Stimulated activated naive CD8-positive, alpha-beta T cell treated with anti-CD3 and anti-CD28 coated beads, Interleukin-15, amount 100 ng/mL, for 72 hours (primary cell): ENCODE measurements around the gene NABP2.

Source experiments
- ATAC-seq: fragments of 150-1000 bp; cut with Tn5 transposase; 2 replicates; pipeline ENCODE4 v1.10.0; 2021; ENCODE audit warnings: mild to moderate bottlenecking, moderate library complexity
- DNase-seq, 2 donors: peaks; one replicate each; pipeline ENCODE4 v3.0.0; 2021 to 2022
- H3K27ac Mint-ChIP-seq, 2 donors: one replicate each; pipeline ENCODE4 v1.8.0; 2022; ENCODE audit warnings: mild to moderate bottlenecking in 2 of 2, mixed read lengths in 2 of 2, moderate library complexity in 2 of 2
- H3K27me3 Mint-ChIP-seq: one replicate; pipeline ENCODE4 v1.8.0; 2022; ENCODE audit warnings: mixed read lengths
- H3K4me1 Mint-ChIP-seq: one replicate; pipeline ENCODE4 v1.8.0; 2022; ENCODE audit warnings: mild to moderate bottlenecking, mixed read lengths
- H3K4me3 Mint-ChIP-seq, 2 donors: one replicate each; pipeline ENCODE4 v1.8.0; 2022; ENCODE audit warnings: mild to moderate bottlenecking in 2 of 2, mixed read lengths in 2 of 2, moderate library complexity in 1 of 2
- H3K9me3 Mint-ChIP-seq, 2 donors: one replicate each; pipeline ENCODE4 v1.8.0; 2022; ENCODE audit warnings: mixed read lengths in 2 of 2

The NABP2 gene

GRCh38 chr12:56202838-56203237 lies 21.3 kb upstream of the NABP2 start:
- Mint-ChIP-seq H3K9me3 (no peaks in the 10 kb centered on the region), H3K27ac (no peak overlapping the region), H3K4me1 (no peaks in the 10 kb centered on the region), H3K27me3 (no peaks in the 10 kb centered on the region), H3K4me3 (no peak overlapping the region)
- no peak for ATAC-seq
- no peak for DNase-seq

- Mint-ChIP-seq H3K27me3 (no peaks in the 10 kb centered on the region), H3K4me1 (no peaks in the 10 kb centered on the region), H3K27ac (no peak overlapping the region), H3K4me3 (no peak overlapping the region), H3K9me3 (no peaks in the 10 kb centered on the region)
- DNase-seq (no peak), ATAC-seq (no peak)
These were observed 19.9 kb upstream of the NABP2 start for GRCh38 chr12:56204275-56204674.

- ATAC-seq (peak; percentile 64), DNase-seq (no peak)
- no peaks in the 10 kb centered on the region for H3K27me3 Mint-ChIP-seq
- no peaks in the 10 kb centered on the region for H3K4me1 Mint-ChIP-seq
- no peaks in the 10 kb centered on the region for H3K9me3 Mint-ChIP-seq
- H3K4me3 Mint-ChIP-seq = no peak overlapping the region
- peak overlapping the region in 1 of 2 donors; percentile 60 for H3K27ac Mint-ChIP-seq
These were observed 18.7 kb upstream of the NABP2 start for GRCh38 chr12:56205445-56205844.

GRCh38 chr12:56206452-56207166 lies 17.5 kb upstream of the NABP2 start:
- no peak overlapping the region for H3K27ac Mint-ChIP-seq
- DNase-seq = peak; percentile 15 to 35

GRCh38 chr12:56208006-56208405 lies 16.1 kb upstream of the NABP2 start:
- no peak overlapping the region for H3K27ac Mint-ChIP-seq
- ATAC-seq (no peak), DNase-seq (no peak)
- H3K4me3 Mint-ChIP-seq = no peak overlapping the region
- no peaks in the 10 kb centered on the region for H3K9me3 Mint-ChIP-seq
- H3K27me3 Mint-ChIP-seq = no peaks in the 10 kb centered on the region
- H3K4me1 Mint-ChIP-seq = no peaks in the 10 kb centered on the region

More at GRCh38 chr12:56206452-56207166, 17.5 kb upstream of the NABP2 start:
- no peaks in the 10 kb centered on the region for H3K27me3 Mint-ChIP-seq
- H3K9me3 Mint-ChIP-seq = no peaks in the 10 kb centered on the region
- peak; percentile 80 for ATAC-seq
- H3K4me3 Mint-ChIP-seq = no peak overlapping the region
- no peaks in the 10 kb centered on the region for H3K4me1 Mint-ChIP-seq

GRCh38 chr12:56212361-56212760 lies 11.8 kb upstream of the NABP2 start:
- no peak for DNase-seq
- H3K4me1 Mint-ChIP-seq = no peaks in the 10 kb centered on the region
- H3K27ac Mint-ChIP-seq = no peak overlapping the region
- H3K9me3 Mint-ChIP-seq = no peaks in the 10 kb centered on the region
- H3K27me3 Mint-ChIP-seq = no peaks in the 10 kb centered on the region
- no peak overlapping the region for H3K4me3 Mint-ChIP-seq
- no peak for ATAC-seq

GRCh38 chr12:56213878-56214277 lies 10.3 kb upstream of the NABP2 start:
- H3K27me3 Mint-ChIP-seq = no peaks in the 10 kb centered on the region
- DNase-seq (no peak), ATAC-seq (no peak)
- no peak overlapping the region for H3K27ac Mint-ChIP-seq
- H3K4me3 Mint-ChIP-seq = no peak overlapping the region
- no peaks in the 10 kb centered on the region for H3K4me1 Mint-ChIP-seq
- H3K9me3 Mint-ChIP-seq = no peaks in the 10 kb centered on the region

- no peak overlapping the region for H3K27ac Mint-ChIP-seq
- no peak overlapping the region for H3K4me3 Mint-ChIP-seq
- no peaks in the 10 kb centered on the region for H3K9me3 Mint-ChIP-seq
These were observed 7.7 kb upstream of the NABP2 start for GRCh38 chr12:56216461-56216860.

GRCh38 chr12:56219840-56220239 lies 4.3 kb upstream of the NABP2 start:
- H3K4me3 Mint-ChIP-seq = peak overlapping the region; percentile 37 to 56
- H3K27ac Mint-ChIP-seq = no peak overlapping the region
- ATAC-seq (no peak), DNase-seq (no peak)
- no peaks in the 10 kb centered on the region for H3K9me3 Mint-ChIP-seq
- no peaks in the 10 kb centered on the region for H3K27me3 Mint-ChIP-seq
- H3K4me1 Mint-ChIP-seq = peaks cover 33% of the 10 kb centered on the region

More at GRCh38 chr12:56216461-56216860, 7.7 kb upstream of the NABP2 start:
- no peak for DNase-seq
- no peak for ATAC-seq
- Mint-ChIP-seq H3K4me1 (peaks cover 5% of the 10 kb centered on the region), H3K27me3 (no peaks in the 10 kb centered on the region)

GRCh38 chr12:56220611-56221231 lies 3.4 kb upstream of the NABP2 start:
- ATAC-seq (no peak), DNase-seq (no peak)
- Mint-ChIP-seq H3K4me1 (peaks cover 42% of the 10 kb centered on the region), H3K4me3 (peak overlapping the region; percentile 98 to 100), H3K27ac (peak overlapping the region; percentile 98 to 99), H3K9me3 (no peaks in the 10 kb centered on the region), H3K27me3 (no peaks in the 10 kb centered on the region)

GRCh38 chr12:56221232-56221756 lies 2.8 kb upstream of the NABP2 start:
- H3K4me3 Mint-ChIP-seq = peak overlapping the region; percentile 98 to 100
- no peaks in the 10 kb centered on the region for H3K27me3 Mint-ChIP-seq
- peak overlapping the region; percentile 98 to 99 for H3K27ac Mint-ChIP-seq
- DNase-seq = no peak
- H3K4me1 Mint-ChIP-seq = peaks cover 44% of the 10 kb centered on the region
- H3K9me3 Mint-ChIP-seq = no peaks in the 10 kb centered on the region
- ATAC-seq = peak; percentile 29

- peak within 1 kb of the TSS; percentile 98 to 99 for H3K27ac Mint-ChIP-seq
- H3K4me3 Mint-ChIP-seq = peak within 1 kb of the TSS; percentile 98 to 100
These were observed 2.2 kb upstream of the NABP2 start, which contains the start of gene RNF41 for GRCh38 chr12:56221757-56222530. RNF41 (minus strand) TSS chr12:56221922; CDS start chr12:56214047, 7,875 bp downstream.

GRCh38 chr12:56222531-56222895 lies 1.6 kb upstream of the NABP2 start:
- no peak for ATAC-seq
- H3K4me1 Mint-ChIP-seq = peaks cover 44% of the 10 kb centered on the region
- H3K27me3 Mint-ChIP-seq = no peaks in the 10 kb centered on the region
- no peak for DNase-seq
- H3K27ac Mint-ChIP-seq = peak overlapping the region; percentile 98 to 99
- peak overlapping the region; percentile 98 to 100 for H3K4me3 Mint-ChIP-seq
- H3K9me3 Mint-ChIP-seq = no peaks in the 10 kb centered on the region

More at GRCh38 chr12:56221757-56222530, 2.2 kb upstream of the NABP2 start, which contains the start of gene RNF41:
- peak; percentile 88 to 91 for DNase-seq
- Mint-ChIP-seq H3K27me3 (no peaks in the 10 kb centered on the region), H3K9me3 (no peaks in the 10 kb centered on the region), H3K4me1 (peaks cover 44% of the 10 kb centered on the region)
- ATAC-seq = peak; percentile 90

- peak overlapping the region; percentile 91 to 93 for H3K4me3 Mint-ChIP-seq
- peak overlapping the region; percentile 66 to 69 for H3K27ac Mint-ChIP-seq
- H3K4me1 Mint-ChIP-seq = peaks cover 44% of the 10 kb centered on the region
- ATAC-seq = no peak
- H3K27me3 Mint-ChIP-seq = no peaks in the 10 kb centered on the region
- DNase-seq = peak in 1 of 2 donors; percentile 7
- no peaks in the 10 kb centered on the region for H3K9me3 Mint-ChIP-seq
These were observed 506 bp upstream of the NABP2 start for GRCh38 chr12:56223571-56224101.

- H3K9me3 Mint-ChIP-seq = no peaks in the 10 kb centered on the region
- no peak for DNase-seq
- H3K27me3 Mint-ChIP-seq = no peaks in the 10 kb centered on the region
- H3K27ac Mint-ChIP-seq = peak overlapping the region; percentile 89 to 92
- H3K4me1 Mint-ChIP-seq = peaks cover 44% of the 10 kb centered on the region
- ATAC-seq = no peak
- peak overlapping the region; percentile 91 to 93 for H3K4me3 Mint-ChIP-seq
These were observed 812 bp downstream of the NABP2 start for GRCh38 chr12:56224954-56225353.
